ENCODE data around the gene GNG8. TPM values are rescaled to one million over a fixed set of nuclear protein-coding genes. Genes with fewer than 3 reads are reported as not detected.

GNG8 gene
- total RNA-seq, 1 experiment from 2014 or later: not detected

- no peaks in the 10 kb centered on the region for H3K9me3 Mint-ChIP-seq (ENCODE audit: unreplicated experiment)
- H3K4me3 Mint-ChIP-seq (ENCODE audit: unreplicated experiment): peak overlapping the region; percentile 63
- peak; percentile 94 for TF ChIP-seq CTCF (IDR thresholded peaks at IDR 0.05; ENCODE audit: unreplicated experiment)
- peaks cover 7% of the 10 kb centered on the region for H3K4me1 Mint-ChIP-seq (ENCODE audit: insufficient read depth, unreplicated experiment)
- H3K27ac Mint-ChIP-seq (ENCODE audit: low read depth, unreplicated experiment): peak overlapping the region; percentile 39
- no peaks in the 10 kb centered on the region for H3K36me3 Mint-ChIP-seq (ENCODE audit: insufficient read depth, unreplicated experiment)
- no TSS peak for BruUV-seq (replicated peaks)
- DNase-seq (ENCODE audit: unreplicated experiment): peak; percentile 88
- intact Hi-C loops (cut with micrococcal nuclease): loop anchor here (1.0 to 5.0 kb wide), 3 partner anchors 48 to 133 kb away; no protein-coding TSS in a partner anchor
- POLR2A ChIA-PET: interaction anchor here (0.8 to 2.6 kb wide), 13 partner anchors 9 to 1082 kb away, joined by 3 to 30 read pairs (median 4); partner anchors contain the start of genes CALM3 and MYPOP
- CTCF ChIA-PET: interaction anchor here (0.5 to 3.3 kb wide), 44 partner anchors 10 to 671 kb away, joined by 3 to 101 read pairs (median 4); no protein-coding TSS in a partner anchor
- H3K27me3 Mint-ChIP-seq (ENCODE audit: insufficient read depth, unreplicated experiment): peaks cover 41% of the 10 kb centered on the region
These were observed 26.0 kb upstream of the GNG8 start for GRCh38 chr19:46661735-46662592.

DNA sequence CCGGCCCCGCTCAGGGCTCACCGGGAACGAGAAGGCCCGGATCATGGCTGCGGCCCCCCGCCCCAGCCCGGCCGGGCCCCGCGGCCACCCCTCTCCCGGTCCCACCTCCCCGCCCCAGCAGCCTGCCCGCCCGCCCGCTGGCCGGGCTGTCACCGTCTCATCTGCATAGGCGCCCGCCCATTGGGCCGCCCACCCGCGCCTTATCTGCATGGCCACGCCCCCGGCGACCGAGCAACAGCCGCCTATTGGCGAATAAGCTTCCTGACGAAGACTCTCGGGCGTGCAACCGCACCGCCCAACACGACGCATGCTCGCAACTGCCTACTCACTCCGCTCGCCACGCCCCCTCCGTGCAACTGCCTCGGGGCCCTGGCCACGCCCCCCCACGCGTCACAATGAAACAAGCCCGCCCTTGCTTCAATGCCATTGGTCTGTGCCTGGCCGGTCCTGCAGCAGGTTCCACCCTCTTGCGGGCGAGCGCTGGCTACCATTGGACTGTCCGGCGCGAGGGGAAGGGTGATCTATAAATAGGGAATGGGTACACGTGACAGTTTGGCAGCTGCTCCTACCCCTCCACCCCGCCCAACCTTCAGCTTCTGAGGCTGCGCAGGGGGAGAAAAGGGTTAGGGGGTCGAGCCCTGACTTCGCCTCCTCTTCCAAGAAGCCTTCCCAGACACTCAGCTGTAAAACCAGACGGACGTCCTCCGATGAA lies 25.2 kb upstream of the GNG8 start, which contains the start of gene DACT3:
TSS of gene DACT3 (minus strand) at position 163 of the 712 bp plus-strand sequence. CDS start at position 45, 118 bp downstream.
- no peaks in the 10 kb centered on the region for H3K36me3 Mint-ChIP-seq (ENCODE audit: insufficient read depth, unreplicated experiment)
- BruUV-seq (replicated peaks): no TSS peak
- H3K27me3 Mint-ChIP-seq (ENCODE audit: insufficient read depth, unreplicated experiment): peaks cover 41% of the 10 kb centered on the region
- intact Hi-C loops (cut with micrococcal nuclease): loop anchor here (5.0 kb wide), 1 partner anchor 119 kb away; no protein-coding TSS in a partner anchor
- H3K4me3 Mint-ChIP-seq (ENCODE audit: unreplicated experiment): peak within 1 kb of the TSS; percentile 63
- TF ChIP-seq CTCF (IDR thresholded peaks at IDR 0.05; ENCODE audit: unreplicated experiment): no peak
- peak within 1 kb of the TSS; percentile 39 for H3K27ac Mint-ChIP-seq (ENCODE audit: low read depth, unreplicated experiment)
- peak; percentile 100 for DNase-seq (ENCODE audit: unreplicated experiment)
- H3K4me1 Mint-ChIP-seq (ENCODE audit: insufficient read depth, unreplicated experiment): peaks cover 7% of the 10 kb centered on the region
- ChIA-PET CTCF (interaction anchor here (0.6 to 3.3 kb wide), 28 partner anchors 9 to 466 kb away, joined by 3 to 101 read pairs (median 6); no protein-coding TSS in a partner anchor), POLR2A (interaction anchor here (0.7 to 2.6 kb wide), 13 partner anchors 10 to 758 kb away, joined by 3 to 30 read pairs (median 4); partner anchors contain the start of genes CALM3 and MYPOP)
- H3K9me3 Mint-ChIP-seq (ENCODE audit: unreplicated experiment): no peaks in the 10 kb centered on the region

- Mint-ChIP-seq H3K27ac (ENCODE audit: low read depth, unreplicated experiment) (no peak overlapping the region), H3K27me3 (ENCODE audit: insufficient read depth, unreplicated experiment) (peaks cover 41% of the 10 kb centered on the region), H3K4me3 (ENCODE audit: unreplicated experiment) (peak overlapping the region; percentile 63), H3K4me1 (ENCODE audit: insufficient read depth, unreplicated experiment) (peaks cover 7% of the 10 kb centered on the region), H3K9me3 (ENCODE audit: unreplicated experiment) (no peaks in the 10 kb centered on the region), H3K36me3 (ENCODE audit: insufficient read depth, unreplicated experiment) (no peaks in the 10 kb centered on the region)
- BruUV-seq (replicated peaks): no TSS peak
- TF ChIP-seq CTCF (IDR thresholded peaks at IDR 0.05; ENCODE audit: unreplicated experiment): no peak
- CTCF ChIA-PET: interaction anchor here (0.6 to 3.3 kb wide), 8 partner anchors 24 to 117 kb away, joined by 3 to 101 read pairs (median 5); no protein-coding TSS in a partner anchor
- POLR2A ChIA-PET: interaction anchor here (0.6 to 2.6 kb wide), 10 partner anchors 17 to 164 kb away, joined by 3 to 30 read pairs (median 6); partner anchors contain the start of gene CALM3
- intact Hi-C loops (cut with micrococcal nuclease): loop anchor here (5.0 kb wide), 1 partner anchor 118 kb away; no protein-coding TSS in a partner anchor
- DNase-seq (ENCODE audit: unreplicated experiment): no peak
These were observed 24.6 kb upstream of the GNG8 start for GRCh38 chr19:46660551-46661019.

Measured in MCF 10A (cell line).